Panc1 (cell line): Measurements from ENCODE around the gene CCDC15.

Experiments
- CTCF ChIP-seq: fragments of 450-650 bp; IDR thresholded peaks from 2 replicates; pipeline ENCODE4 v1.5.1; 2017; ENCODE audit warnings: mild to moderate bottlenecking
- POLR2AphosphoS5 ChIP-seq: IDR thresholded peaks from 2 replicates; pipeline ENCODE4 v1.6.1; 2012; ENCODE audit warnings: mild to moderate bottlenecking, low read depth, low read length, moderate library complexity
- REST ChIP-seq, 2 experiments: IDR thresholded peaks; 2 replicates each; pipeline ENCODE4 v1.6.1; 2011 to 2012; ENCODE audit warnings: low read depth in 2 of 2, control low read depth in 1 of 2, low read length in 1 of 2, mild to moderate bottlenecking in 1 of 2, moderate library complexity in 1 of 2; ENCODE audit not compliant: insufficient read depth in 1 of 2
- SIN3A ChIP-seq: IDR thresholded peaks from 2 replicates; pipeline ENCODE4 v1.6.1; 2012; ENCODE audit warnings: low read depth, mild to moderate bottlenecking, low read length, moderate library complexity, borderline replicate concordance; ENCODE audit not compliant: insufficient read depth
- TCF7L2 ChIP-seq: IDR thresholded peaks from 2 replicates; pipeline ENCODE4 v1.6.1; 2011; ENCODE audit warnings: mild to moderate bottlenecking, low read depth, low read length, inconsistent platforms

GRCh38 chr11:125084761-125085231 is 130.8 kb downstream of the CCDC15 start:
- no peak for TF ChIP-seq CTCF
- TF ChIP-seq POLR2AphosphoS5: no peak
- no peak for TF ChIP-seq TCF7L2
- no peak for TF ChIP-seq SIN3A
- TF ChIP-seq REST (IDR thresholded peaks at IDR 0.05; ENCODE audit: insufficient read depth in 1 of 2, low read depth in 2 of 2, low read length in 1 of 2): no peak
